SK-N-SH treated with all-trans-retinoic acid at 6 μM for 48 hours (cell line): ENCODE measurements around the gene METTL22.
A peak's percentile ranks its signal among the peaks of the same experiment; 100 is the strongest.

ENCODE experiments used
- ATAC-seq: fragments of 200-7000 bp; cut with Tn5 transposase; 3 replicates; pipeline ENCODE4 v1.9.1; 2020; ENCODE audit warnings: mild to moderate bottlenecking, moderate library complexity
- BACH2 ChIP-seq: fragments of 250-450 bp; sonication (Bioruptor Pico); IDR thresholded peaks from 2 replicates; pipeline ENCODE4 v1.9.0; 2021; ENCODE audit warnings: mild to moderate bottlenecking, borderline replicate concordance
- CREB5 ChIP-seq: fragments of 250-450 bp; sonication (Bioruptor Pico); IDR thresholded peaks from 2 replicates; pipeline ENCODE4 v1.5.1; 2020; ENCODE audit warnings: low read depth, mild to moderate bottlenecking, moderate library complexity
- CSDC2 ChIP-seq: fragments of 250-450 bp; sonication (Bioruptor Pico); IDR thresholded peaks from 2 replicates; pipeline ENCODE4 v1.5.0; 2020; ENCODE audit warnings: mild to moderate bottlenecking, moderate library complexity
- CSRNP3 ChIP-seq: fragments of 250-450 bp; sonication (Bioruptor Pico); IDR thresholded peaks from 2 replicates; pipeline ENCODE4 v1.5.1; 2021; ENCODE audit warnings: mild to moderate bottlenecking, moderate library complexity
- ISL1 ChIP-seq: fragments of 250-450 bp; sonication (Bioruptor Pico); IDR thresholded peaks from 2 replicates; pipeline ENCODE4 v2.1.2; 2022; ENCODE audit warnings: mild to moderate bottlenecking, moderate library complexity
- PATZ1 ChIP-seq: fragments of 250-450 bp; sonication (Bioruptor Pico); IDR thresholded peaks from 2 replicates; pipeline ENCODE4 v1.8.0; 2020; ENCODE audit warnings: mild to moderate bottlenecking, moderate library complexity, borderline replicate concordance
- POU6F1 ChIP-seq: fragments of 250-450 bp; sonication (Bioruptor Pico); IDR thresholded peaks from 2 replicates; pipeline ENCODE4 v1.8.0; 2021; ENCODE audit warnings: low read depth, mild to moderate bottlenecking, moderate library complexity, borderline replicate concordance
- RARB ChIP-seq: fragments of 250-450 bp; sonication (Bioruptor Pico); IDR thresholded peaks from 2 replicates; pipeline ENCODE4 v1.8.0; 2021; ENCODE audit warnings: mild to moderate bottlenecking, moderate library complexity
- SNAI2 ChIP-seq: fragments of 250-450 bp; sonication (Bioruptor Pico); IDR thresholded peaks from 2 replicates; pipeline ENCODE4 v1.5.0; 2020; ENCODE audit warnings: mild to moderate bottlenecking, moderate library complexity
- TCF4 ChIP-seq: fragments of 250-450 bp; sonication (Bioruptor Pico); IDR thresholded peaks from 2 replicates; pipeline ENCODE4 v1.8.0; 2021; ENCODE audit warnings: mild to moderate bottlenecking, moderate library complexity, borderline replicate concordance
- TOX ChIP-seq: fragments of 250-450 bp; sonication (Bioruptor Pico); IDR thresholded peaks from 2 replicates; pipeline ENCODE4 v1.8.0; 2021; ENCODE audit warnings: mild to moderate bottlenecking, moderate library complexity, borderline replicate concordance
- TSHZ2 ChIP-seq: fragments of 250-450 bp; sonication (Bioruptor Pico); IDR thresholded peaks from 2 replicates; pipeline ENCODE4 v1.5.0; 2020; ENCODE audit warnings: mild to moderate bottlenecking, moderate library complexity
- ZC3H10 ChIP-seq: fragments of 250-450 bp; sonication (Bioruptor Pico); IDR thresholded peaks from 2 replicates; pipeline ENCODE4 v1.5.1; 2021; ENCODE audit warnings: mild to moderate bottlenecking, moderate library complexity
- ZFP3 ChIP-seq: fragments of 250-450 bp; sonication (Bioruptor Pico); IDR thresholded peaks from 2 replicates; pipeline ENCODE4 v1.5.0; 2020; ENCODE audit warnings: mild to moderate bottlenecking, moderate library complexity
- ZFP30 ChIP-seq: fragments of 450-650 bp; formaldehyde crosslinking; IDR thresholded peaks from 2 replicates; pipeline ENCODE4 v1.5.0; 2022; ENCODE audit warnings: mild to moderate bottlenecking, moderate library complexity
- ZNF565 ChIP-seq: fragments of 450-650 bp; formaldehyde crosslinking; conservative IDR thresholded peaks from 2 replicates; pipeline ENCODE4 v1.5.0; 2020; ENCODE audit warnings: low read depth, mild to moderate bottlenecking, moderate library complexity
- ZNF70 ChIP-seq: fragments of 450-650 bp; formaldehyde crosslinking; IDR thresholded peaks from 2 replicates; pipeline ENCODE4 v1.5.0; 2020; ENCODE audit warnings: mild to moderate bottlenecking, moderate library complexity
- ZNF8 ChIP-seq: fragments of 450-650 bp; formaldehyde crosslinking; IDR thresholded peaks from 2 replicates; pipeline ENCODE4 v1.5.0; 2020; ENCODE audit warnings: mild to moderate bottlenecking, moderate library complexity

METTL22 gene

GRCh38 chr16:8674413-8675022, 53.0 kb downstream of the METTL22 start, which contains the start of gene ABAT:
Gene ABAT (plus strand): TSS chr16:8674617. CDS start chr16:8735740, 61,123 bp downstream.
- peak; percentile 99 for ATAC-seq
- TF ChIP-seq ZNF8 (CRISPR knock-in tag): no peak
- TF ChIP-seq, all 23 proteins: peak for 0

- no peak for ATAC-seq
- TF ChIP-seq ZFP30 (CRISPR knock-in tag): no peak
- no peak for TF ChIP-seq ZC3H10 (CRISPR knock-in tag)
- no peak for TF ChIP-seq ZNF70 (CRISPR knock-in tag)
- TF ChIP-seq POU6F1 (CRISPR knock-in tag): no peak
- no peak for TF ChIP-seq BACH2 (CRISPR knock-in tag)
- no peak for TF ChIP-seq ISL1
- no peak for TF ChIP-seq ZFP3
- TF ChIP-seq ZNF565 (CRISPR knock-in tag): no peak
- TF ChIP-seq TSHZ2: no peak
These were observed 54.0 kb downstream of the METTL22 start for GRCh38 chr16:8675183-8676159.

GRCh38 chr16:8676160-8676547, 54.7 kb downstream of the METTL22 start:
- TF ChIP-seq TCF4: no peak
- no peak for ATAC-seq

- TF ChIP-seq SNAI2 (CRISPR knock-in tag) (no peak), RARB (no peak), ISL1 (no peak), TOX (CRISPR knock-in tag) (no peak), ZC3H10 (CRISPR knock-in tag) (no peak), ZNF8 (CRISPR knock-in tag) (no peak), CSRNP3 (CRISPR knock-in tag) (no peak), CREB5 (CRISPR knock-in tag) (no peak), ZFP30 (CRISPR knock-in tag) (no peak), ZFP3 (no peak), PATZ1 (CRISPR knock-in tag) (no peak), CSDC2 (CRISPR knock-in tag) (no peak), ZNF70 (CRISPR knock-in tag) (no peak), TCF4 (no peak), TSHZ2 (no peak), ZNF565 (CRISPR knock-in tag) (no peak), POU6F1 (CRISPR knock-in tag) (no peak)
- no peak for ATAC-seq
These were observed 55.4 kb downstream of the METTL22 start for GRCh38 chr16:8676737-8677375.
